Activated naive CD8-positive, alpha-beta T cell treated with anti-CD3 and anti-CD28 coated beads for 36 hours (primary cell): Measurements from ENCODE around the gene ZKSCAN1. TPM values are rescaled to one million over a fixed set of nuclear protein-coding genes. Genes with fewer than 3 reads are reported as not detected.
A peak's percentile ranks its signal among the peaks of the same experiment; 100 is the strongest.
"Not testable (repeated sequence)": the region's sequence is repeated elsewhere in the genome, so short reads cannot be mapped to it uniquely, and the experiment has no call there.

ENCODE experiments used
- DNase-seq: peaks from one replicate; pipeline ENCODE4 v3.0.0; 2021
- H3K27ac Mint-ChIP-seq: one replicate; pipeline ENCODE4 v1.8.0; 2022; ENCODE audit warnings: mild to moderate bottlenecking, moderate library complexity, mixed read lengths
- H3K27me3 Mint-ChIP-seq: one replicate; pipeline ENCODE4 v1.8.0; 2022; ENCODE audit warnings: mild to moderate bottlenecking, mixed read lengths
- H3K36me3 Mint-ChIP-seq: one replicate; pipeline ENCODE4 v1.8.0; 2021; ENCODE audit warnings: mild to moderate bottlenecking, mixed read lengths
- H3K4me1 Mint-ChIP-seq: one replicate; pipeline ENCODE4 v1.8.0; 2021; ENCODE audit warnings: mixed read lengths
- H3K4me3 Mint-ChIP-seq: one replicate; pipeline ENCODE4 v1.8.0; 2022; ENCODE audit warnings: mild to moderate bottlenecking, moderate library complexity, mixed read lengths
- H3K9me3 Mint-ChIP-seq: one replicate; pipeline ENCODE4 v1.8.0; 2022; ENCODE audit warnings: mixed read lengths
- total RNA-seq, 2 experiments: library from RNA; stranded (reverse); gene quantifications; one replicate each; pipeline ENCODE4 v1.2.3, GENCODE V29; 2021

The ZKSCAN1 gene
- 10 to 100 TPM; 38.6 to 41.5 TPM for total RNA-seq

DNA sequence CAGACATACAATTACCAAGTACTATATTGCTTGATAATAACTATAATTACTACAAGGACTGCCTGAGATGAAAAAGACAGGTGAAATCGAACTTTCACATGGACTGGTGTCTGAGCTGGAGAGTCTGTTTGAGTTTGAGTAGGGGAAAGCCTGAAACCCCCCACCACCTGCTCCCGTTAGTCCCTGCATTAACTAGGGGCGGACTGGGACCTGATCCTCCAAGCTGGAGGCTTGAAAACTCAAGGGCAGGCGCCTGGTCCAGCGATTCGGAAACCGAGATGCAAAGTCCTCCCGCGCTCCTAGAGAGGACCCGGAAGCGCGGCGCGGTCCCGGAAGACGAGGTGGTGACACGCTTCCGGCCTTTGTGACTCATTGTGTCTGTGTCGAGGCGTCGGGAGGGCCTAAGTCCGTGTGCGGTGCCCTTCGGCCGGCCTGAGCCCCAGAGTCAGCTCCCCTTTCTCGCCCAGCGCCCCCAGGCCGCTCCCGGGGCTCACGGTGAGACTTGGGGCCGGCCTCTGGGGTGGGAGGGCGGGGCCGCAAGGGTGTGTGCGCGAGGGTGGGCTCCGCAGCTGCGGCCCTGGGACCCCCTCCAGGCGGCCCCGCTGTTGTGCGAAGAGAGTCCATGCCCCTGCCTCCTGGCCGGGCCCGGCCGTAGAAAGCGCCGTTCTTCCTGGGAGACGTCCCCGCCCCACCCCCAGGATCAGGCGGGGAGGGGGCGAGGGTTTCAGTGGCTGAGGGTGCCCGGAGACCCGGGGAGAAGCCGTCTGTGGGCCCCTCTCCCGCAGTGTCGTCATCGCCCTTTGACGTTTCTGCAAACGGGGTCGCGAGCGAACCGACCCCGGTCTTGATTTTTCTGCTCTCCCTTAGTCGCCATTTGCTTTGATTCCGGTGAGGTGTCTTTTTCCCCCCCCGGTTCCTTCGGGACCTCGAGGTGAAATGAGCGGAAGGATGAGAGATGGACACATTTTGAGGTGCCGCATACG lies at the start of gene ZKSCAN1:
Gene ZKSCAN1, plus strand, starts transcription at position 365 of the 983 bp plus-strand sequence. CDS start 7,911 bp downstream, outside the sequence.
- no peaks in the 10 kb centered on the region for H3K27me3 Mint-ChIP-seq
- H3K27ac Mint-ChIP-seq: peak within 1 kb of the TSS; percentile 93
- no peaks in the 10 kb centered on the region for H3K9me3 Mint-ChIP-seq
- DNase-seq: peak; percentile 87
- H3K4me3 Mint-ChIP-seq: peak within 1 kb of the TSS; percentile 90
- peaks cover 38% of the 10 kb centered on the region for H3K4me1 Mint-ChIP-seq
- peaks cover 25% of the 10 kb centered on the region for H3K36me3 Mint-ChIP-seq

- Mint-ChIP-seq H3K9me3 (no peaks in the 10 kb centered on the region), H3K36me3 (no peaks in the 10 kb centered on the region), H3K4me3 (no peak overlapping the region)
Observed at GRCh38 chr7:99969298-99969697, 46.1 kb upstream of the ZKSCAN1 start.

DNA sequence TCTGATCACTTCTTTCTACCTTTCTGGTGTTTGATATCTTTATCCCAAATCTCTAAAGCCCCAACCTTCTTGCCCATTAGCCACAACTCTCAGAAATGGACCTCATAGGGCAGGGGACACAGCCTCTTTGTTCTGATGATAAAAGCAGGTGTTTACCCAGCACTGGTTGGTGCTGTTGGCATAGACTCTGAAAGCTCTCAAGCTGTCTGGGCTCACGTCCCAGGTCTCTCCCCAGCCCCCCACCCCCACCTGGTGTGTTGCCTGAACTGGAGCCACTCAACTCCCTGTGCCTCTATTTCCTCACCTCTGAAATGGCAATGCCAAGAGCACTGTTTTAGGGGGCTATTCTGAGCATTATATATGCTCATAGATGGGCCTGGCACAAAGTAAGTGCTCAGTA lies 45.6 kb upstream of the ZKSCAN1 start:
- H3K4me1 Mint-ChIP-seq, H3K9me3 Mint-ChIP-seq, H3K36me3 Mint-ChIP-seq, DNase-seq, H3K4me3 Mint-ChIP-seq, H3K27ac Mint-ChIP-seq: not testable (repeated sequence)
- peaks cover 27% of the 10 kb centered on the region for H3K27me3 Mint-ChIP-seq

More at GRCh38 chr7:99969298-99969697, 46.1 kb upstream of the ZKSCAN1 start:
- DNase-seq: no peak
- H3K27ac Mint-ChIP-seq: no peak overlapping the region
- H3K4me1 Mint-ChIP-seq: no peaks in the 10 kb centered on the region
- peaks cover 33% of the 10 kb centered on the region for H3K27me3 Mint-ChIP-seq

GRCh38 chr7:99971242-99971641 lies 44.2 kb upstream of the ZKSCAN1 start:
- no peak overlapping the region for H3K4me3 Mint-ChIP-seq
- H3K27ac Mint-ChIP-seq: no peak overlapping the region
- no peaks in the 10 kb centered on the region for H3K9me3 Mint-ChIP-seq
- no peak for DNase-seq
- H3K36me3 Mint-ChIP-seq: no peaks in the 10 kb centered on the region
- H3K4me1 Mint-ChIP-seq: no peaks in the 10 kb centered on the region
- H3K27me3 Mint-ChIP-seq: peaks cover 19% of the 10 kb centered on the region

- H3K36me3 Mint-ChIP-seq, H3K4me3 Mint-ChIP-seq, H3K9me3 Mint-ChIP-seq, H3K4me1 Mint-ChIP-seq, H3K27ac Mint-ChIP-seq, DNase-seq: not testable (repeated sequence)
- H3K27me3 Mint-ChIP-seq: peaks cover 10% of the 10 kb centered on the region
Observed at GRCh38 chr7:99973817-99974216, 41.6 kb upstream of the ZKSCAN1 start.

DNA sequence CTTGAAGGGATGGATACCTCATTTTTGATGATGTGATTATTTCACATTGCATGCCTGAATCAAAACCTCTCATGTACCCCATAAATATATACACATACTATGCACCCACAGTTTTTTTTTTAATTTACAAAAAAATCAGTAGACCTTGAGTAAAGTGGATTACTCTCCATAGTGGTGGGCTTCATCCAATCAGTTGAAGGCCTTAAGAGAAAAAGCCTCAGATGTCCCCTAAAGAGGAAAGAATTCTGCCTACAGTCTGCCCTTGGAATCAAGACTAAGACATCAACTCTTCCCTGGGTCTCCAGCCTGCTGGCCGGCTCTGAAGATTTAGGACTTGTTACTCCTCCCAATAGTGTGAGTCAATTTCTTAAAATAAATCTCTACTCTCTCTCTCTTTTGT lies 40.7 kb upstream of the ZKSCAN1 start:
- no peak overlapping the region for H3K4me3 Mint-ChIP-seq
- no peak for DNase-seq
- H3K9me3 Mint-ChIP-seq: no peaks in the 10 kb centered on the region
- peaks cover 1% of the 10 kb centered on the region for H3K4me1 Mint-ChIP-seq
- peaks cover 10% of the 10 kb centered on the region for H3K27me3 Mint-ChIP-seq
- H3K36me3 Mint-ChIP-seq: no peaks in the 10 kb centered on the region
- H3K27ac Mint-ChIP-seq: no peak overlapping the region

DNA sequence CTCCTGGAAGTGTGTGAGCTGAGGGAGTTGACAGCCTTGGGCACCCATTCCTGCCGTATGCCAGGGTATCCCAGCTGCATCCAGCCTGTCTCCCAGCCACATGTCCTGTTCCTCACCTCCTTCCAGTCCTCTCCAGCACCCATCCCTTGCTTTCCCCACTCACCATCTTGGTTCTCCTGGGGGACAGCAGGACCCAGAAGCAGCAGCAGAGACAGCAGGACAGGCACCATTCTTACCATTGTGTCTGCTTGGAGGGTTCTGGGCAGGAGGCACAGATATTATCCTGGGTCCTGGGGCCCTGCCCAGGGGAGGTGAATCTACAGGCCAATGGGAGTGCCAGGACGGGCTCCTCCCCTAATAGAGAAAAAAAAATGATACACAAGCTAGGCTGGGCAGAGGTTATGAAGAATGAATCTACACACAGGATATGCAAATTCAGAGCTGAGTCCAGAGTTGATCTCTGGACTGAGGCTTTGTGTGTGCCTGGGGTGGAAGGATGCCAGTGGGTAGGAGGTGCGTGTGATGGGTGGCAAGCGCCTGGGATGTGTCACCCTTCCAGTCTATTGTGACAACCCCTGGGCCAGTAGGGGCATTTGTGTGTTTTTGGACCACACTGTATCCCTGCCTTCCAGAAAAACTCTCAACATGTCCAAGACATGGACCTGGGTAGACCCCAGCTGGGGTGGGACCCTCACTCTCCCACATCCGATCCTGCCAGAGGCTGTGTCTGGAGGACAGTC lies 39.4 kb upstream of the ZKSCAN1 start, which contains the start of gene AZGP1:
Gene AZGP1, minus strand, starts transcription at position 250 of the 740 bp plus-strand sequence. Its CDS starts 11 bp downstream, at position 239.
- Mint-ChIP-seq H3K36me3 (no peaks in the 10 kb centered on the region), H3K27me3 (peaks cover 6% of the 10 kb centered on the region), H3K4me3 (no peak within 1 kb of the TSS), H3K9me3 (no peaks in the 10 kb centered on the region), H3K4me1 (peaks cover 7% of the 10 kb centered on the region), H3K27ac (no peak within 1 kb of the TSS)
- no peak for DNase-seq

- no peaks in the 10 kb centered on the region for H3K36me3 Mint-ChIP-seq
- H3K4me3 Mint-ChIP-seq: no peak overlapping the region
- peaks cover 7% of the 10 kb centered on the region for H3K4me1 Mint-ChIP-seq
- H3K27me3 Mint-ChIP-seq: peaks cover 3% of the 10 kb centered on the region
- H3K27ac Mint-ChIP-seq: no peak overlapping the region
- DNase-seq: no peak
- no peaks in the 10 kb centered on the region for H3K9me3 Mint-ChIP-seq
Observed at GRCh38 chr7:99976626-99977025, 38.8 kb upstream of the ZKSCAN1 start.

GRCh38 chr7:99979814-99980225 lies 35.6 kb upstream of the ZKSCAN1 start:
- not testable (repeated sequence) for H3K4me3 Mint-ChIP-seq, H3K27me3 Mint-ChIP-seq, H3K36me3 Mint-ChIP-seq, H3K27ac Mint-ChIP-seq, H3K4me1 Mint-ChIP-seq, H3K9me3 Mint-ChIP-seq
- DNase-seq: peak; percentile 53

GRCh38 chr7:99980448-99980872 lies 34.9 kb upstream of the ZKSCAN1 start:
- DNase-seq, H3K4me3 Mint-ChIP-seq, H3K36me3 Mint-ChIP-seq, H3K27ac Mint-ChIP-seq, H3K9me3 Mint-ChIP-seq, H3K27me3 Mint-ChIP-seq, H3K4me1 Mint-ChIP-seq: not testable (repeated sequence)

- H3K4me1 Mint-ChIP-seq, H3K27me3 Mint-ChIP-seq, H3K4me3 Mint-ChIP-seq, DNase-seq, H3K27ac Mint-ChIP-seq, H3K36me3 Mint-ChIP-seq, H3K9me3 Mint-ChIP-seq: not testable (repeated sequence)
Observed at GRCh38 chr7:99981066-99981465, 34.3 kb upstream of the ZKSCAN1 start.

DNA sequence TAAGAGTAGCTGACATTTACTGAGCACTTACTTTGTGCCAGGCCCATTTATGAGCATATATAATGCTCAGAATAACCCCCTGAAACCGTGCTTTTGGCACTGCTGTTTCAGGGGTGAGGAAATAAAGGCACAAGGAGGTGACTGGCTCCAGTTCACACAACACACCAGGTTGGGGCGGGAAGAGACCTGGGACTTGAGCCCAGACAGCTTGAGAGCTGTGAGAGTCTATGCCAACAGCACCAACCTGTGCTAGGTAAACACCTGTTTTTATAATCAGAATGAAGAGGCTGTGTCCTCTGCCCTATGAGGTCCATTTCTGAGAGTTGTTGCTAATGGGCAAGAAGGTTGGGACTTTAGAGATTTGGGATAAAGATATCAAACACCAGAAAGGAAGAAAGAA lies 30.8 kb upstream of the ZKSCAN1 start:
- Mint-ChIP-seq H3K36me3 (no peaks in the 10 kb centered on the region), H3K27me3 (peaks cover 4% of the 10 kb centered on the region), H3K9me3 (peaks cover 2% of the 10 kb centered on the region), H3K27ac (no peak overlapping the region), H3K4me3 (no peak overlapping the region), H3K4me1 (peaks cover 7% of the 10 kb centered on the region)
- no peak for DNase-seq

DNA sequence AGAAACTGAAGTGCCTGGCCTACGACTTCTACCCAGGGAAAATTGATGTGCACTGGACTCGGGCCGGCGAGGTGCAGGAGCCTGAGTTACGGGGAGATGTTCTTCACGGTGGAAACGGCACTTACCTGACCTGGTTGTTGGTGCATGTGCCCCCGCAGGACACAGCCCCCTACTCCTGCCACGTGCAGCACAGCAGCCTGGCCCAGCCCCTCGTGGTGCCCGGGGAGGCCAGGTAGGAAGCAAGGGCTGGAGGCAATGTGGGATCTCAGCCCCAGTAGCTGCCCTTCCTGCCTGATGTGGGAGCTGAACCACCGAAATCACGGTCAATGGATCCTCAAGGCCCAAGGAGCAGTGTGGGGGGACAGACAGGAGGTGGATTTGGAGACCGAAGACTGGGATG lies 28.1 kb upstream of the ZKSCAN1 start:
- not testable (repeated sequence) for H3K36me3 Mint-ChIP-seq, H3K4me3 Mint-ChIP-seq, H3K27me3 Mint-ChIP-seq, H3K27ac Mint-ChIP-seq, DNase-seq, H3K9me3 Mint-ChIP-seq, H3K4me1 Mint-ChIP-seq

GRCh38 chr7:99987846-99988245 lies 27.6 kb upstream of the ZKSCAN1 start:
- H3K4me3 Mint-ChIP-seq: no peak overlapping the region
- no peak overlapping the region for H3K27ac Mint-ChIP-seq
- peaks cover 4% of the 10 kb centered on the region for H3K27me3 Mint-ChIP-seq
- H3K4me1 Mint-ChIP-seq: no peaks in the 10 kb centered on the region
- no peak for DNase-seq
- no peaks in the 10 kb centered on the region for H3K36me3 Mint-ChIP-seq
- H3K9me3 Mint-ChIP-seq: no peaks in the 10 kb centered on the region

GRCh38 chr7:99990460-99990852 lies 24.9 kb upstream of the ZKSCAN1 start:
- Mint-ChIP-seq H3K4me3 (no peak overlapping the region), H3K4me1 (no peaks in the 10 kb centered on the region), H3K27ac (no peak overlapping the region), H3K9me3 (no peaks in the 10 kb centered on the region), H3K27me3 (no peaks in the 10 kb centered on the region), H3K36me3 (no peaks in the 10 kb centered on the region)
- DNase-seq: no peak
